Lower leg skin (tissue), 3 donors: Measurements from ENCODE around the gene SPATA2.
"Not testable (repeated sequence)": the region's sequence is repeated elsewhere in the genome, so short reads cannot be mapped to it uniquely, and the experiment has no call there.

Source experiments
- CTCF ChIP-seq, 3 donors: fragments of 450-650 bp; IDR thresholded peaks; one replicate each; pipeline ENCODE4 v1.5.1; 2016; ENCODE audit warnings: antibody characterized with exemption in 3 of 3, mild to moderate bottlenecking in 3 of 3, moderate library complexity in 2 of 3
- POLR2A ChIP-seq, 2 donors: fragments of 450-650 bp; IDR thresholded peaks; one replicate each; pipeline ENCODE4 v1.6.1; 2016 to 2017; ENCODE audit warnings: antibody characterized with exemption in 2 of 2, mild to moderate bottlenecking in 1 of 2, moderate library complexity in 1 of 2

GRCh38 chr20:49957089-49957938, 42.0 kb upstream of the SPATA2 start:
- TF ChIP-seq CTCF, POLR2A (IDR thresholded peaks at IDR 0.05): not testable (repeated sequence)
